ENCODE measurements around the gene STK39.

DNA sequence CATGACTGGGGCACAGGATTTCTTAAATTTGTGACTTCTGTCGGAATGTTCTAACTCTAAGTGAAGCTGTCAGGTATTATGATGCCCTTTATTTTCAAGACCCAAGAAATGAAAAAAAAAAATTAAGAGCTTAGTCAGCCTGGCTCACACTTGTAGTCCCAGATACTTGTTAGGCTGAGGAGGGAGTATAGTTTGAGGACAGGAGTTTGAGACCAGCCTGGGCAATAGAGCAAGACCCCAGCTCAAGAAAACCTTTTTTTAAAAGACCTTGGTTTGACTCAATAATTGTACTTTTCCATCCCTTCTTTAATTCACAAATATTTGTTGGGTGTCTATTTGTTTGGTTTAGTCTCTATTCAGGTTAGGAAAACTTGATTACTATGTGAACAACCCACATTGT is 310.0 kb downstream of the STK39 start:
- TF ChIP-seq SUZ12 (IDR thresholded peaks at IDR 0.05; ENCODE audit: extremely low read depth, insufficient read depth, insufficient read length), result no peak
- TF ChIP-seq ZNF274 (IDR thresholded peaks at IDR 0.05; ENCODE audit: low read depth, low read length), result no peak
